ENCODE measurements around the gene SFXN1.

The SFXN1 gene

DNA sequence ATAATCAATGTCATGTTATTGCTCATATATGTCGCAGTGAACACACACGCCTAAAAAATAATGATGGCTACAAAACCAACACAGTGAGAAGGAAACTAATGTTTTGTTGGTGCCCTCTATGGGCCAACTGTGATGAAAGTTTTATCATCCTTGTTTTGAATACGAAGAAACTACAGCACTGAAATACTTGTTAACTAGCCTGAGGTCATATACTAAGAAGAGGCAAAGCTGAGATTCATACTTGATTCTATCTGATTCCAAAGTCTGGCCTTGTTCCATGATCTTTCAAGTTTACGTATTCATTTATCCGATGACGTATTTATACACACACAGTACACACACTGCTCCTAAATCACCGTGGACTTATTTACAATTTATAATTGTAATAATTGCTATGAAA is 18.2 kb upstream of the SFXN1 start:
- Mint-ChIP-seq H3K36me3 (no peaks in the 10 kb centered on the region), H3K4me1 (peaks cover 9% of the 10 kb centered on the region), H3K9me3 (no peaks in the 10 kb centered on the region), H3K27me3 (peaks cover 23% of the 10 kb centered on the region), H3K4me3 (no peak overlapping the region), H3K27ac (no peak overlapping the region)
- no peak for ATAC-seq

DNA sequence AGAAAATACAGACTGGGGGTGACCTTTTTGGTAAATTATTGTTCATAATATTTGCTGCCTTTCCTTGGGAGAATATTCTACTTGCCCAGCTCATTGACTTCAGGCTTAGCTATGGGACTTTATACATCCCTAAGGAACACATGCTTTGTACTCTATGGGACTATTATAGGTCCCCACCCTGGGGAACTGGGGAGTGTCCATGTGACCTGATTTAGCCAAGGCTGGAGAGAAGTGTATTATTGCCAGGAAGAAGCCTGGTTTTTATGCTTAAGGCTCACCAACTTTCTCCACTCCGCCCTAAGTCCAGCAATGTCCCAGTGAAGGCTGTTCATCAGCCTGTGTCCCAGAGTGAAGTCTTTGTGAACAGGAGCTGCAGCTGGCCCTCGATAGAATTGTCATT is 17.8 kb upstream of the SFXN1 start:
- no peak for ATAC-seq
- Mint-ChIP-seq H3K27me3 (peaks cover 20% of the 10 kb centered on the region), H3K36me3 (no peaks in the 10 kb centered on the region), H3K9me3 (no peaks in the 10 kb centered on the region), H3K4me3 (no peak overlapping the region), H3K4me1 (peaks cover 10% of the 10 kb centered on the region), H3K27ac (no peak overlapping the region)

DNA sequence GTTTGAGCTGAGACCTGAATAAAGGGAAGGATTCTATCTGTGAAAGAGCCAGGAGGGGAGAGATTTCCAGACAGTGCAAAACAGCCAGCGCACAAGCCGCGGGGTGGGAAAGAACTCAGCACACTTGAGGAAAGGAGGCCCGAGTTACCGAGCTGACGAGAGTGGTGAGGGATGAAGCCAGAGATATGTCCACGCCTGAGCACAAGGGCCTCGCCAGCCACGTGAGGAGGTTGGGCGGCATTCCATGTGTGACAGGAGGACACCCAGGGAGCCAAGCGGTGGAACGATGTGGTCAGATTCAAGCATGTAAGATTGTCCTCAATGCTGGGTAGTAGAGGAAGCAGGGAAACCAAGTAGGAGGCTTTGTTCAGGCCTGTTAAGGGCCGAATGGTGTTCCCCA is 17.0 kb upstream of the SFXN1 start:
- peaks cover 13% of the 10 kb centered on the region for H3K27me3 Mint-ChIP-seq

DNA sequence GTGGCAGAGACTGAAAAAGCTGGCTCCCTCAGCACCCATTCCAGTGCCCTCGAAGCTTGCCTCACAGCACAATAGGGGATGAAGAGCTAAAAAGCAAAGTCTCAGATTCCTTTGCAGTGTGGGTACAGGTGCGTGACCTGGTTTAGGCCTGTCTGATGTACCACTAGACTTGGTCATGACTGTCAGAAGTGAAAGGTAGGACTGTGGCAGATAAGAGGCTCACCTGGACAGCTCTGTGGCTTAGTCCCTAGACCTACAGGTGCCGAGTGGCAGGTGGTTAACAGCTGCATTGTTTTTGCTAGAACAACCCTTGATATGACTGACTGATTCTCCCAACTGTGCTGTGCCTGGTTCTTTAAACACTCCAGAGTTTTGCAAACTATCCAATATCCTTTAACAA is 14.7 kb upstream of the SFXN1 start:
- Mint-ChIP-seq H3K27ac (no peak overlapping the region), H3K27me3 (peaks cover 14% of the 10 kb centered on the region), H3K9me3 (peaks cover 1% of the 10 kb centered on the region), H3K36me3 (no peaks in the 10 kb centered on the region), H3K4me3 (no peak overlapping the region), H3K4me1 (peaks cover 10% of the 10 kb centered on the region)
- no peak for ATAC-seq

More for the DNA sequence above, 17.0 kb upstream of the SFXN1 start:
- Mint-ChIP-seq H3K36me3 (no peaks in the 10 kb centered on the region), H3K4me1 (peaks cover 10% of the 10 kb centered on the region), H3K9me3 (no peaks in the 10 kb centered on the region), H3K27ac (no peak overlapping the region), H3K4me3 (no peak overlapping the region)
- no peak for ATAC-seq

DNA sequence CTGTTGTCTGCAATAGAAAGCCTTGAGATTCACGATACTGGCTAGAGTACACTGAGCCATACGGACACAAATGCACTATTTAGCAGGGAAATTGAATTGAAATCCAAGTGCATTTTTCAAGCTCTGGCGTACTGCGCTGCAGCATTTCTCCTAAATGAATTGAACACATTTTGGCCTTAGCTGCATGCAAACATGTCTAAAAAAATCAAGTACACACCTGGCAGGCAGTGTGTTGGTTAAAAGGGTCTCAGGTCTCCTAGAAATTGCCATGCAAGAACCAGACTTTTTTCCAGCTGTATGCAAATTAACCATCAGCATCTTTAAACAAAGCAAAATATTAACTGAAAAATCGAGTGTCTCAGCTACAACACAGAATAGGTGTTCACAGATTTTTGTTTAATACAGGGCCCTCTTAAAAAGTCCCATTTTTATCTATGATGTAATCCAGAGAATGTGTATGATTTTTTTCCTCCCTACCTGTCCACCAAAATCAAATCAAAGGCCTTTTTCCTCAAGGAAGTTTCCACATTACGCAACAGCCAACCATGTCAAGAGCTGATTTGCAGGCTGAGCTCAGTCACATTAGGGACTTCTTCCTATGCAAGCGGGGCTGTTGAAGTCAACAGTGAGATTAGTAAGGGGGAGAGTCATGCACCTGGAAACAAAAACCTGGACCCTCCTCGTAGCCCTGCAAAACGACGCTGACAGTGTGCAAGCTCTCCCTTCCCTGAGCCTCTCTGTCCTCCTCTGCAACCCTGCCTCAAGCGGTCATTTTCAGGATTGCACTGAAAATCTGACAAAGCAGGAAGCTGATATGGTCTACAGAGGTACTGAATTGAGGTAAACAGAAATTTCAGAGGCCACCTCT is 14.1 kb upstream of the SFXN1 start:
- no peaks in the 10 kb centered on the region for H3K36me3 Mint-ChIP-seq
- H3K4me3 Mint-ChIP-seq = no peak overlapping the region
- peak; percentile 88 for ATAC-seq
- peaks cover 17% of the 10 kb centered on the region for H3K27me3 Mint-ChIP-seq
- peaks cover 3% of the 10 kb centered on the region for H3K9me3 Mint-ChIP-seq
- no peak overlapping the region for H3K27ac Mint-ChIP-seq
- peaks cover 10% of the 10 kb centered on the region for H3K4me1 Mint-ChIP-seq

DNA sequence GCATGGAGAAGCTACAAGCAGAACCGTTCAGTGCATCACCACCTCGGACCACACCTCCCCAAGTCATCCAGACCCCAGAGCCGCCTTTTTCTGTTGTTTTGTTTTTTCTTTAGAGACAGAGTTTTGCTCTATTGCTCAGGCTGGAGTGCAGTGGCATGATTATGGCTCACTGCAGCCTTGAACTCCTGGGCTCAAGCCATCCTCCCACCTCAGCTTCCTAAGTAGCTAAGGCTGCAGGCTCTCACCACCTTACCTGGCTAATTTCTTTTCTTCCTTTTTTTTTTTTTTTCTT is 13.5 kb upstream of the SFXN1 start:
- no peak overlapping the region for H3K27ac Mint-ChIP-seq
- no peak for ATAC-seq
- no peak overlapping the region for H3K4me3 Mint-ChIP-seq

DNA sequence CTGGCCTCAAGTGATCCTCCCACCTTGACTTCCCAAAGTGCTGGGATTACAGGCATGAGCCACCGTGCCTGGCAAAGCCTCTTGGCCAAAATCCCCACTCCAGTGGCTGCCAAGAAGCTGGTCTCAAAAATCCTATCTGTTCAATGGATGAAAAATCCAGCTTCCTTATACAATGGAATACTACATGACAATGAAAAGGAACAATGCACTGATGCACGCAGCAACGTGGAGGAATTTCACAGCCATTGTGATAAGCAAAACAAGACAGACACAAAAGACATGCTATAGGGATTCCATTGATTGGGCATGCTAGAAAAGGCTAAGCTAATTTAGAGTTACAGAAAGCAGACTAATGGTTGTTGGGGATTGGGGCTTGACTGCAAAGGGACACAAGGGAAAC is 13.1 kb upstream of the SFXN1 start:
- H3K36me3 Mint-ChIP-seq = no peaks in the 10 kb centered on the region
- H3K27me3 Mint-ChIP-seq = peaks cover 17% of the 10 kb centered on the region
- ATAC-seq = no peak
- peaks cover 3% of the 10 kb centered on the region for H3K9me3 Mint-ChIP-seq
- H3K4me1 Mint-ChIP-seq = peaks cover 10% of the 10 kb centered on the region
- no peak overlapping the region for H3K4me3 Mint-ChIP-seq
- H3K27ac Mint-ChIP-seq = no peak overlapping the region

More for the DNA sequence above, 13.5 kb upstream of the SFXN1 start:
- peaks cover 3% of the 10 kb centered on the region for H3K9me3 Mint-ChIP-seq
- peaks cover 10% of the 10 kb centered on the region for H3K4me1 Mint-ChIP-seq
- no peaks in the 10 kb centered on the region for H3K36me3 Mint-ChIP-seq
- H3K27me3 Mint-ChIP-seq = peaks cover 17% of the 10 kb centered on the region

DNA sequence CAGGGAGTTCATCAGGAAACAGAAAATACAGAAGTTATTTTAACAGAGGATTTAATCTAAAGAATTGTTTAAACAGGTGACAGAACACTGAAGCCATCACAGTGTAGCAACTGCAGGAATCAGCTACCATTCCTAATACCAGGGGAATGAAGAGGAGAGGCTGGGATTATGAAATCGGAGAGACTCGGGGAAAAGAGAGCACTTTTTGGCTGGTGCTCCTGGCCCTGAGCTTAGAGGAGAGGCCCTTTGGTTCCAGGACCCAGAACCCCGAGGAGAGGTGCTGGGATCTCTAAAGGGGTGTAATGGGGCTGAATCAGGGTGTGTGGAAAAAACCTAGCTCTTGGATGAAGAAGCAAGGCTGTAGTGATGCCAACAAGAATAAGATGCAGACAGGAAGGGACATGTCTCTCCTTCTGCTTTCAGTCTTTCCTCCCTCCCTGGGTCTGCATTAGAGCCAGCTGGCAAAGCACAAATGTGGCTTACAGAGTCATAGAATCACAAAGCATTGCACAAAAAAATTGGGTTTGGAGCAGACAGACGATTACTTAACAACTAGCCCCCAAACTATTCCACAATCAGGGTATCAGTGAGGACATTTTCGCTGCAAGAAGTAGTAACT is 11.6 kb upstream of the SFXN1 start:
- no peaks in the 10 kb centered on the region for H3K36me3 Mint-ChIP-seq
- H3K4me3 Mint-ChIP-seq = no peak overlapping the region
- H3K27me3 Mint-ChIP-seq = peaks cover 9% of the 10 kb centered on the region
- H3K4me1 Mint-ChIP-seq = peaks cover 10% of the 10 kb centered on the region
- H3K9me3 Mint-ChIP-seq = peaks cover 3% of the 10 kb centered on the region
- H3K27ac Mint-ChIP-seq = no peak overlapping the region
- no peak for ATAC-seq

DNA sequence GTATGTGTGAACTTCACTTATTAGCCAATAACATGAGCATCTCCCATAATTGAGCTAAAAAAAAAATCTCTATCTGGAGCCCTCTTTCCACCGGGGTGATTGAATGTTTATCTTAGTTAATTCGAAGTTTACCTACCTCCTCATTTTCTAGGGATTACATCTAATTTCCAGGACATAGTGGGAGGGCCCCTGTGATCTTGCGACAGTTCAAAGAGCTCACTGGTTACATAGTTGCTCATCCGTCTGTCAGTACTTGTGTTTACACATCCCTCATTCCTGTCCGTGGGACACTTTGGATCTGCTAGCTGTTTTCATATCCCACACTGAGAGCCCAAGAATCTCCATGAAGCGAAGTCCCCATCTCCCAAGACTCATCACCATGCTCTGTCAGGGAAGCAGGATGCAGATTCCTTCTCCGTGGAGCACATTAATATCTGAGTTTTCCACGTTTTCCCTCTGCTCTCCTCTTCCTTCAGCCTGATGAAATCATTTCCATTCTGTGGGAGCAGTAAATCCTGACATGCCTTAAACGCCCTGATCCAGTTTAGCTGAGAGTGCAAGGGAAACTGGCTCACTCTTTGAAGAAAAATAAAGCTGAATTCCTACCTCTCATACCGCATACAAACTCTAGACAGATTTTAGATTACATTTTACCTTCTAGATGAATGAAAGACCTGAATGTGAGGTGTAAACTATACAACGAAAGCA is 10.2 kb upstream of the SFXN1 start:
- no peaks in the 10 kb centered on the region for H3K36me3 Mint-ChIP-seq
- no peak for ATAC-seq
- H3K9me3 Mint-ChIP-seq = peaks cover 3% of the 10 kb centered on the region
- H3K4me3 Mint-ChIP-seq = no peak overlapping the region
- no peak overlapping the region for H3K27ac Mint-ChIP-seq
- peaks cover 8% of the 10 kb centered on the region for H3K27me3 Mint-ChIP-seq
- peaks cover 10% of the 10 kb centered on the region for H3K4me1 Mint-ChIP-seq

DNA sequence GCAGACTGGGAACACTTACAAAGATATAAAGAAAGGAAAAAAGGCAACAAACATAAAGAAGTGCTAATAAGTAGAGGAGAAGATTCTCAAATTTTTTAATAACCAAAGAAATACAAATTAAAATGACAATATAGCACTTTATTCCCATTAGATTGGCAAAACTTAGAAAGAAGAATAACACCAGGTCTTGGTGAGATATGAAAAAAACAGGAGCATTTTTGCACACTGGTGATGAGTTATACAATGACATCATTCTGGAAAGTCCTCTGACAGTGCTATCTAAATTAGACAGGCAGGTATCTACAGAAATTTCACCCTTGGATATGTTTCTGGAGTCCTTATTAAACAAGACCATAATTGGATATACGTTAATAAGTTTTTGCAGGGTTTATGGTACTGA is 9.5 kb upstream of the SFXN1 start:
- Mint-ChIP-seq H3K27ac (no peak overlapping the region), H3K36me3 (no peaks in the 10 kb centered on the region), H3K4me1 (peaks cover 10% of the 10 kb centered on the region), H3K9me3 (peaks cover 3% of the 10 kb centered on the region), H3K27me3 (peaks cover 10% of the 10 kb centered on the region), H3K4me3 (no peak overlapping the region)
- ATAC-seq = no peak

DNA sequence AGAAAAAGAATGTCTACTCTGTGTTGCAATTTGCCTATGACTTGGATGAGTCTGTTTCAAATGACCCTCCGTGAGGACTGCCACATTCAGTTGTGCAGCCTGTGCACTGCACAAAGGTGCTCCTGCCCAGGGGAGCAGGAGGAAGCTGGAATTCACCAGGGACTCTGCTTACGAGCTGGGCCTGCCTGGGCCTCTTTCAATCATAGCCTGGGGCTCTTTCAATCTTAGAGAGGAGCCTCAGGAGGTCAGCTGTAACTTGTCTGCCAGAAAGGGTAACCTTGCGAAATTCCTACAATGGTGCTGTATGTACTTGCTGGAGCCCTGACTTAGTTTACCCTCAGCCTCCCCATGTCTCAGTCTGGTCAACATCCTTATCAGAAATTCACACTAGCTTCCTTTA is 8.4 kb upstream of the SFXN1 start:
- Mint-ChIP-seq H3K27me3 (peaks cover 20% of the 10 kb centered on the region), H3K4me1 (peaks cover 3% of the 10 kb centered on the region), H3K27ac (no peak overlapping the region), H3K4me3 (no peak overlapping the region), H3K9me3 (peaks cover 3% of the 10 kb centered on the region), H3K36me3 (no peaks in the 10 kb centered on the region)
- no peak for ATAC-seq

DNA sequence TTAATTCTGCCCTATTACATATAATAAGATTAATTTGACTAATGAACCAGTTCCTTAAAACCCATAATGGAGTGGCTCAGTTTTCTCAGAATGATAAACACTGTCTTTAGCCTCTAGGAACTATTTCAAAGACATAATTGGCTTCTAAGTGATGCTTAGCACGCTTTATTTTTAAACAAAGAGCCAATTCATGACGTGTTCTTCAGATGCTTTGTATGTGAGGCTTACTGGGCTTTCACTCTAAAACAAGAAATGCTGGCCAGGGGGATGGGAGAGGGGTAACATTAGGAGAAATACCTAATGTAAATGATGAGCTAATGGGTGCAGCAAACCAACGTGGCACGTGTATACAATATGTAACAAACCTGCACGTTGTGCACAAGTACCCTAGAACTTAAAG is 7.6 kb upstream of the SFXN1 start:
- peaks cover 21% of the 10 kb centered on the region for H3K27me3 Mint-ChIP-seq
- H3K4me3 Mint-ChIP-seq = no peak overlapping the region
- H3K27ac Mint-ChIP-seq = no peak overlapping the region
- H3K4me1 Mint-ChIP-seq = no peaks in the 10 kb centered on the region
- no peak for ATAC-seq
- H3K36me3 Mint-ChIP-seq = no peaks in the 10 kb centered on the region
- peaks cover 3% of the 10 kb centered on the region for H3K9me3 Mint-ChIP-seq

DNA sequence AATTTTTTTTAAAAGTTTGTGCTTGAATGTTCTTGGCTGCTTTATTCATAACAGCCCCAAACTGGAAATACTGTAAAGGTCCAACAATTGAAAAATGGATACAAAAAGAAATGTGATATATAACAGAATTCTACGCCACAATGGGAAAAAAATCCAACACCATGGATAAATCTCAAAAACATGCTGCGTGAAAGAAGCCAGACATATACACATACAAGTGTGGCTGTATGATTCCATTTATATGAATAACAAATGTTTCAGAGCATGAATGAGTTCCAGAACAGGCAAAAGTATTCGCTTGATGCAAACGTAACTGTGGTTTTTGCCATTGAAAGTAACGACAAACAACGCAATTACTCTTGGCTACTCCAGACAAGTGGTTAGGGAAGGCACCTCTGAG is 7.2 kb upstream of the SFXN1 start:
- ATAC-seq = no peak
- H3K9me3 Mint-ChIP-seq = peaks cover 3% of the 10 kb centered on the region
- H3K4me3 Mint-ChIP-seq = no peak overlapping the region
- no peak overlapping the region for H3K27ac Mint-ChIP-seq
- no peaks in the 10 kb centered on the region for H3K36me3 Mint-ChIP-seq
- peaks cover 21% of the 10 kb centered on the region for H3K27me3 Mint-ChIP-seq
- no peaks in the 10 kb centered on the region for H3K4me1 Mint-ChIP-seq

DNA sequence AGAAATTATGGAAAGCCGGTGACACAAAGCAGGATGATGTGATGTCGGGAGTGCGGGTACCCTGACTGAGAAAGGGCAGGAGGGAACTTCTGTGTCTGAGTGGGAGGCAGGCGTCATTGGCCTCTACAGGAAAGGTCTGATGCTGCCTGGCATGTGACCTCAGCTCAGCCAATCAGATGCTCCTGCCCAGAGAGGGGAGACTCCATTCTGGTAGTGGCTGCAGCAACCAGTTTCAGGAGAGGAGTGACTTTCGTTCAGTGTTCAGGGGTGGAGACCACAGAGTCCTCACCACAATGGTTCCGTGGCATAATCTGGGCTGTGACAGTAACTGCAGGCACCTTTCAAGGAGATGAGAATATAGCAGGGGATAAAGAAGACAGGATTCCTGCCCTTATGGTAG is 6.7 kb upstream of the SFXN1 start:
- Mint-ChIP-seq H3K36me3 (no peaks in the 10 kb centered on the region), H3K27ac (no peak overlapping the region), H3K4me3 (no peak overlapping the region), H3K4me1 (no peaks in the 10 kb centered on the region), H3K9me3 (peaks cover 3% of the 10 kb centered on the region), H3K27me3 (peaks cover 21% of the 10 kb centered on the region)
- peak; percentile 45 for ATAC-seq

DNA sequence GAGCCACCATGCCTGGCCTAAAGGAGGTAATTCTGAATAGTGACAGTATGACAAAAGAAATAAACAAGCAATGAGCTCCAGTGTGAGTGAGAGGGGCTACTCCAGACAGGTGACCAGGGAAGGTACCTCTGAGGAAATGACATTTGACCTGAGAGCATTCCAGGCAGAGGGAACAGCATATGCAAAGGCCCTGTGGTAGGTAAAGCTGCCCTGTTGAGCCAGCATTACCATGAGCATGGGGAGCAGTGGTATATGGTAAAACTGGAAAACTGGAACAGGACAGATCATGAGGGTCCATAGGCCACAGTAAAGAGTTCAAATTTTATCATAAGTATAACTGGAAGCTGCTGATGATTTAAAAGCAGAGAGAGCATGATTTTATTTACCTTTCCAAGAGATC is 6.0 kb upstream of the SFXN1 start:
- Mint-ChIP-seq H3K27me3 (peaks cover 21% of the 10 kb centered on the region), H3K36me3 (no peaks in the 10 kb centered on the region), H3K4me1 (no peaks in the 10 kb centered on the region), H3K9me3 (peaks cover 3% of the 10 kb centered on the region), H3K4me3 (no peak overlapping the region), H3K27ac (no peak overlapping the region)
- no peak for ATAC-seq

DNA sequence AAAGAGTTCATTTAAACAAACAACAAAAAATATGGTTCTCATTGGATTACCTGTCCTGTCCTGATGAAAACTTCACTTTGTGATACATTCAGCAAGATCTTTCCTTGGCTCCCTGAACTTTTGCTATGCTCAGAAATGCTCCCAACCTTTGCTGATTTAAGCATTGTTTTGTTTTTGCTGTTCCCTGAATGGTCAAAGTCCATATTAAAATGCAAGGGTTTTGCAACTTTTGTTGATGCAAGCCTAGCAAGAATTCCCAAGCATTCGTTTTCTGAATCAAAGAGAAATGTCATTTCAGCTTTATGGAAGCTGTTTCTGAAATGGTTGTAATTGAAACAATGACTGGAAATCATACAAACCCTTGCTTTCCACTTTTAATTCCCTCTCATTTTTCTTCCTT is 3.1 kb upstream of the SFXN1 start:
- peaks cover under 1% of the 10 kb centered on the region for H3K36me3 Mint-ChIP-seq
- ATAC-seq = no peak
- H3K4me3 Mint-ChIP-seq = no peak overlapping the region
- H3K9me3 Mint-ChIP-seq = no peaks in the 10 kb centered on the region
- peaks cover 12% of the 10 kb centered on the region for H3K27me3 Mint-ChIP-seq
- no peak overlapping the region for H3K27ac Mint-ChIP-seq
- peaks cover 19% of the 10 kb centered on the region for H3K4me1 Mint-ChIP-seq

Measured in stimulated activated memory B cell treated with anti-CD40 and anti-IgM and Interleukin-4, amounts not matched to agents 10 μg/mL and 1 μg/mL and 100 μg/mL, for 72 hours (primary cell).